Upper lobe of right lung (tissue), 1 donor: ENCODE measurements around the gene STYXL2. TPM values are rescaled to one million over a fixed set of nuclear protein-coding genes. Genes with fewer than 3 reads are reported as not detected.
A peak's percentile ranks its signal among the peaks of the same experiment; 100 is the strongest.

Source experiments
- ATAC-seq: fragments of 200-7000 bp; cut with Tn5 transposase; one replicate; pipeline ENCODE4 v1.9.1; 2020; ENCODE audit warnings: mild to moderate bottlenecking, moderate library complexity
- DNase-seq: peaks from one replicate; pipeline ENCODE4 v3.0.0-alpha.2; 2020
- H3K27ac ChIP-seq: fragments of 200-600 bp; one replicate; pipeline ENCODE4 v1.8.0; 2022
- H3K27me3 ChIP-seq: fragments of 200-600 bp; one replicate; pipeline ENCODE4 v1.8.0; 2022; ENCODE audit warnings: mild to moderate bottlenecking
- H3K36me3 ChIP-seq: fragments of 200-600 bp; one replicate; pipeline ENCODE4 v1.8.0; 2022
- H3K4me1 ChIP-seq: fragments of 200-600 bp; one replicate; pipeline ENCODE4 v1.8.0; 2022
- H3K4me3 ChIP-seq: fragments of 200-600 bp; one replicate; pipeline ENCODE4 v1.8.0; 2022; ENCODE audit warnings: mild to moderate bottlenecking
- H3K9me3 ChIP-seq: fragments of 200-600 bp; one replicate; pipeline ENCODE4 v1.8.0; 2022
- CTCF ChIP-seq: fragments of 200-600 bp; IDR thresholded peaks from one replicate; pipeline ENCODE4 v1.8.0; 2022; ENCODE audit warnings: antibody characterized with exemption
- intact Hi-C: fragments of 100-400 bp; cut with DNase I; formaldehyde crosslinking; loops from one replicate; pipeline ENCODE4 v1.11.0; 2022
- total RNA-seq: library from RNA; stranded (reverse); fragmentation: NEBNext Ultra II Directional; extraction: Animal tissue kit (Norgen Biotek cat#: 25700); gene quantifications from one replicate; pipeline ENCODE4 v1.2.1, GENCODE V29; 2021
- donor health status: DM: no; HTN: yes; CAD: no; lungs with severe emphysema.

The STYXL2 gene
- total RNA-seq, 1 donor from 2014 or later: 0.17 TPM

GRCh38 chr1:167136191-167136614, 42.3 kb downstream of the STYXL2 start:
- intact Hi-C loops: no loop called here
- no peaks in the 10 kb centered on the region for H3K27me3 ChIP-seq
- no peaks in the 10 kb centered on the region for H3K4me1 ChIP-seq
- TF ChIP-seq CTCF: no peak
- no peak for DNase-seq
- H3K9me3 ChIP-seq: no peaks in the 10 kb centered on the region
- peak; percentile 60 for ATAC-seq
- H3K4me3 ChIP-seq: no peak overlapping the region
- no peaks in the 10 kb centered on the region for H3K36me3 ChIP-seq
- no peak overlapping the region for H3K27ac ChIP-seq

- Histone ChIP-seq H3K9me3 (no peaks in the 10 kb centered on the region), H3K27ac (no peak overlapping the region), H3K4me3 (no peak overlapping the region), H3K27me3 (no peaks in the 10 kb centered on the region), H3K36me3 (no peaks in the 10 kb centered on the region), H3K4me1 (no peaks in the 10 kb centered on the region)
- intact Hi-C loops: no loop called here
- no peak for TF ChIP-seq CTCF
- no peak for ATAC-seq
- no peak for DNase-seq
These were observed 42.9 kb downstream of the STYXL2 start for GRCh38 chr1:167136806-167137205.

GRCh38 chr1:167137332-167137781, 43.5 kb downstream of the STYXL2 start:
- H3K9me3 ChIP-seq: no peaks in the 10 kb centered on the region
- TF ChIP-seq CTCF: no peak
- no peak for DNase-seq
- no peak for ATAC-seq
- H3K36me3 ChIP-seq: no peaks in the 10 kb centered on the region
- H3K4me1 ChIP-seq: no peaks in the 10 kb centered on the region
- intact Hi-C loops: no loop called here
- no peak overlapping the region for H3K4me3 ChIP-seq
- H3K27me3 ChIP-seq: no peaks in the 10 kb centered on the region
- no peak overlapping the region for H3K27ac ChIP-seq

GRCh38 chr1:167137793-167138510, 44.1 kb downstream of the STYXL2 start:
- no peak overlapping the region for H3K4me3 ChIP-seq
- H3K27ac ChIP-seq: no peak overlapping the region
- ATAC-seq: no peak
- H3K4me1 ChIP-seq: no peaks in the 10 kb centered on the region
- intact Hi-C loops: no loop called here
- no peaks in the 10 kb centered on the region for H3K36me3 ChIP-seq
- no peaks in the 10 kb centered on the region for H3K9me3 ChIP-seq
- H3K27me3 ChIP-seq: no peaks in the 10 kb centered on the region
- TF ChIP-seq CTCF: no peak
- DNase-seq: no peak

GRCh38 chr1:167138703-167139102, 44.8 kb downstream of the STYXL2 start:
- Histone ChIP-seq H3K4me3 (no peak overlapping the region), H3K27ac (no peak overlapping the region), H3K36me3 (no peaks in the 10 kb centered on the region), H3K4me1 (no peaks in the 10 kb centered on the region), H3K9me3 (no peaks in the 10 kb centered on the region), H3K27me3 (no peaks in the 10 kb centered on the region)
- DNase-seq (no peak), ATAC-seq (no peak)
- intact Hi-C loops: no loop called here
- TF ChIP-seq CTCF: no peak
